ENCODE measurements around the gene ERVFRD-1.
"Not testable (repeated sequence)": the region's sequence is repeated elsewhere in the genome, so short reads cannot be mapped to it uniquely, and the experiment has no call there.

Gene ERVFRD-1

GRCh38 chr6:11126876-11127275 lies 15.4 kb upstream of the ERVFRD-1 start:
- DNase-seq: no peak

GRCh38 chr6:11123978-11124377 lies 12.5 kb upstream of the ERVFRD-1 start:
- no peak for DNase-seq

- DNase-seq: no peak
Observed at GRCh38 chr6:11122380-11122779, 10.9 kb upstream of the ERVFRD-1 start.

- DNase-seq: no peak
Observed at GRCh38 chr6:11121851-11122250, 10.3 kb upstream of the ERVFRD-1 start.

- no peak for DNase-seq
Observed at GRCh38 chr6:11120271-11121005, 8.9 kb upstream of the ERVFRD-1 start.

- DNase-seq: not testable (repeated sequence)
Observed at GRCh38 chr6:11115808-11116536, 4.4 kb upstream of the ERVFRD-1 start.

GRCh38 chr6:11113038-11113437 lies 1.5 kb upstream of the ERVFRD-1 start:
- no peak for DNase-seq

GRCh38 chr6:11111769-11112437 lies 378 bp upstream of the ERVFRD-1 start:
- DNase-seq: peak; percentile 12

- no peak for DNase-seq
Observed at GRCh38 chr6:11108726-11109125, 2.8 kb downstream of the ERVFRD-1 start.

- DNase-seq: no peak
Observed at GRCh38 chr6:11103065-11103464, 8.5 kb downstream of the ERVFRD-1 start.

GRCh38 chr6:11101417-11101816 lies 10.1 kb downstream of the ERVFRD-1 start:
- DNase-seq: no peak

- DNase-seq: no peak
Observed at GRCh38 chr6:11098004-11098403, 13.5 kb downstream of the ERVFRD-1 start.

- no peak for DNase-seq
Observed at GRCh38 chr6:11097476-11097875, 14.0 kb downstream of the ERVFRD-1 start.

GRCh38 chr6:11096109-11096508 lies 15.4 kb downstream of the ERVFRD-1 start:
- peak; percentile 25 for DNase-seq

- DNase-seq: no peak
Observed at GRCh38 chr6:11094941-11095340, 16.6 kb downstream of the ERVFRD-1 start.

- peak; percentile 74 for DNase-seq
Observed at GRCh38 chr6:11094411-11094851, 17.1 kb downstream of the ERVFRD-1 start.

- peak; percentile 98 for DNase-seq
Observed at GRCh38 chr6:11093626-11094410, 17.7 kb downstream of the ERVFRD-1 start, which contains the start of gene SMIM13. Gene SMIM13 (plus strand): TSS chr6:11093834. CDS start chr6:11094314, 480 bp downstream.

GRCh38 chr6:11093376-11093625 lies 18.2 kb downstream of the ERVFRD-1 start:
- DNase-seq: no peak

- peak; percentile 56 for DNase-seq
Observed at GRCh38 chr6:11092668-11093375, 18.7 kb downstream of the ERVFRD-1 start.

GRCh38 chr6:11091141-11091540 lies 20.4 kb downstream of the ERVFRD-1 start:
- DNase-seq: not testable (repeated sequence)

- no peak for DNase-seq
Observed at GRCh38 chr6:11089695-11090094, 21.8 kb downstream of the ERVFRD-1 start.

- DNase-seq: not testable (repeated sequence)
Observed at GRCh38 chr6:11087141-11087812, 24.2 kb downstream of the ERVFRD-1 start.
